G401 (cell line): ENCODE results near the gene PLEKHG3. TPM values are rescaled to one million over a fixed set of nuclear protein-coding genes. Genes with fewer than 3 reads are reported as not detected.

Experiments used
- DNase-seq: peaks from one replicate; pipeline ENCODE4 v3.0.0-alpha.2; 2015; ENCODE audit warnings: low spot score
- in situ Hi-C: cut with HindIII; loops from 2 replicates; pipeline ENCODE4 v1.10.0; 2016; ENCODE audit warnings: low sequenced_read_pairs, mixed read lengths
- total RNA-seq: library from RNA; depleted of rRNA; stranded (reverse); fragments of >200 nt; shearing (Covaris generic); gene quantifications from 2 replicates; pipeline ENCODE4 v1.2.3, GENCODE V29; 2014; rRNA removed

The PLEKHG3 gene
- total RNA-seq, 1 experiment from 2014 or later, result 6.7 TPM

DNA sequence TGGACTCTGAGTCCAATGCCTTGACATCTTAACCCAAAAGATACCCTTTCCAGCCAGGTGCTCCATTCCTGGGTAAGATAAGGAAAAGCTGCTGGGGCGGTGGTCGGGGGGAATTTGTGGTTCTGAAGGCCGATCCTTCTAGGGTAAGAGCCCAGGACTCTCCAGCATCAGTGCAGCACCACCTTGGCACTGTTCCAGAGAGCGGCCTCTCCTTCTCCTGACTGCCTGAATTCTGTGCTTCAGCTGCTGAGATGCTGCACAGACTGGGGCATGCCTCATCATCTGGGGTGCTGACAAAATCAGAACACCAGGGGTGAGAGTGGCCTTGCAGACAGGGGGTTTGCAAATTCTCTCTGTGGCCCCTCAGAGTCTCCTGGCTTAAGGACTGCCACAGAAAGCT is 88.0 kb downstream of the PLEKHG3 start:
- in situ Hi-C loops, result loop anchor here (5.0 kb wide), 1 partner anchor 35 kb away; no protein-coding TSS in a partner anchor
- DNase-seq, result peak; percentile 64

DNA sequence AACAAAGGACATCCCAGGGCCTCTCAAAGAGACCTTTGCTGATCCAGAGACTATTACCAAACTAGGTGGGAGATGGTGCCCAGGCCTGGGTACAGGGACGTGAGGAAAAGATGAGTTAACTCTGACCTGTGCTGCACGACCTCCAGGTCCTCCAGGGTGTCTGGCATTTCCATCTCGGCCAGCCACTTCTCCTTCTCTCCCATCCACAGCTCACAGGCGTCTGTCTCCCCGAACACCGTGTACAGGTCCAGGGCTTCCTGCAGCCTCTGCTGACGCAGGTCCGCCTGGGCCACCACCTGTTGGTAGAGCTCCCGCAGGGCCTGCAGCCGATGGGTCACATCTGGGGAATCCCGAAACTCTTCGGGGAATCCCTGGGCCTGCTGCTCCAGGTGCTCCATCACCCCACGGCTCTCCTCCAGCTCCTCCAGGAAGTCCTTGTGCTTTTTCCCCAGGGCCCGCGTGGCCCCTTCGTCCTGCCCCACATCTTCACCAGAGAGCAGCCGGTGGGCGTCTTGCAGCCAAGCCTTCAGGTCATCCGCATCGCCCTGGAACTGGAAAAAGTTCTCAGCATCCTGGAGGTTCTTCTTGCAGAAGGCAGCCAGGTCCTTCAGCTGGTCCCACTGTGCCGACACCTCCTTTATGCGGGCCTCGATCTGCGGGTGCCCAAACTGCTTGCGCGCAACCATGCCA is 88.8 kb downstream of the PLEKHG3 start:
- DNase-seq, result no peak
- in situ Hi-C loops, result loop anchor here (5.0 kb wide), 1 partner anchor 36 kb away; no protein-coding TSS in a partner anchor

DNA sequence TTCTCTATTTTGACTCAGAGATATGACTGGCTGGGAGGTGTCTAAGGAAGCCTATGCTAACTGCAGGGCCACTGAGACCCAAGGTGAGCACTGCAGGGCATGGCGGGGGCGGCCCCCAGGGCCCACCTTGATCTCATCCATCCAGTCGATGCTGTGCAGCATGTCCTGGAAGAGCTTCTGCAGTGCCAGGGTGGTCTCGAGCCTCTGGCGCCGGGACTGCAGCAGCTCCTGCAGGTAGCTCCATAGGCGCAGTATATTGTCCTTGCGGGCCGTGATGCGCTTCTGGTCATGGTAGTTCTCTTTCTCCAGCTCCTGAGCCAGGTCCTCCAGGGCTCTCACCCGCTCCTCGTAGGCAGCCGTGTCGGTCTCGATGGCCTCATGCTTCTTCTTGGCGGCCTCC is 91.0 kb downstream of the PLEKHG3 start:
- in situ Hi-C loops, result no loop called here
- DNase-seq, result no peak

DNA sequence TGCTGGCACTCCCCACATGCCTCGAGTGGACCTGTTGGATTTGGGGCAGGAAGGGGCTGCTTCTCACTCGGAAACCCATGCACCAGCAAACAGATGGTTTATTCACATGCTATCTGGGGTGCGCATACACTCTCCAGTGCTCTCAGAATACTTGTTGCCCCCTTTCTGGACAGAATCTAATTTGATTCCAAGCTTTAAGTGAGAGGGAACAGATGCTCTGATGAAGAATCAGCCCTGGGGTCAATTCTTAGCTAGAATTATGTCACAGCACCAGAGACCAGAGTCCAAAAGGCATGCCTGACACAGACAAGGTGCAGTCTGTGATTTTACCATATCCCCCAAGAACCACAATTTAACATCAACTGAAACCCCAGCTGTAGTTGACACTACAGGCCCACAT is 91.7 kb downstream of the PLEKHG3 start:
- DNase-seq, result no peak

DNA sequence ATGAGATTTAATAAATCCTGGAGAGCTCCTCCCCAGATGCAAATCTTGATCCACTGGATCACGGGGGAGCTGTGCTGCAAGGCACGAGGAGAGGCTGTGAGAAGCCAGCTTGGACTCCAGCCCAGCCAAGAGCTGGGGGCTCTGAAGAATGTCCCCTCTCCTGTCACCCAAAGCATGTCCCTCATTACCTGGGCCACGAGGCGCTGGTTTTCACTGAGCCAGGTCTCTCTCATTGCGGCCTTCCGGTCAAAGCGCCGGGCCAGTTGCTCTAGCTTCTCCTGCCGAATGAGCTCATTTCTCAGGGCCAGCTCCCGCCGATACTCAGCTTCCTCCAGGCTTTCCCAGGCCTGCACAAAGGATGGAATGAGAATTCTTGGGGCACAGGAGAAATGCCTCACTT is 92.1 kb downstream of the PLEKHG3 start:
- in situ Hi-C loops, result no loop called here
- DNase-seq, result no peak

More for the DNA sequence above, 91.7 kb downstream of the PLEKHG3 start:
- in situ Hi-C loops, result no loop called here

DNA sequence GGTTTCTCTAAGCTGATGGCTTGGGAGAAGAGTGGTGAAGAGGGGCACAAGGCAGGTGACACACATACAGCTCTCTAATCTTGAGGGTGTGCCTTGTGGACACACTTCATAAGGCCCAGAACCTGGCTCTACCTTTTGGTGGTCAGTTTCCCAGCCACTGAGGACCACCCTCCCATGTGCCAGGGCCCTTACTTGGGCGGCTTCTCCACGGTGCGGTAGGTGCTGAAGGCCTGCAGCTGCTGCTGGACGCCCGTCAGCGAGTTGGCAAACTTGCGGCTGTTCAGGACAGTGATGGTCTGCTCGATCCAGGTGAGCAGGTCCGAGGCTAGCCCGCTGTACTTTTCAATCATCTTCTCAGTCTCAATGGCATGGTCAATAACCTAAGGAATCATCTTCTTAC is 95.3 kb downstream of the PLEKHG3 start:
- no peak for DNase-seq
- in situ Hi-C loops, result no loop called here

Other genes with a start within 250 kb of the PLEKHG3 start
- 1.5 and 2.1 TPM in 2 replicates for gene AKAP5, start 238.9 kb upstream of the PLEKHG3 start, total RNA-seq
- 1.2 and 3.1 TPM in 2 replicates for gene ZBTB25, start 200.6 kb upstream of the PLEKHG3 start, total RNA-seq
- 31.6 and 38.0 TPM in 2 replicates for gene ZBTB1, start 199.7 kb upstream of the PLEKHG3 start, total RNA-seq
- gene HSPA2, start 163.7 kb upstream of the PLEKHG3 start, total RNA-seq, result not detected in 2 replicates
- 0.25 TPM in 1 of 2 replicates, not detected in the other for gene PPP1R36, start 154.5 kb upstream of the PLEKHG3 start, total RNA-seq
- not detected in 2 replicates for gene SPTB, start 175.5 kb downstream of the PLEKHG3 start, total RNA-seq
- 51.0 and 64.1 TPM in 2 replicates for gene CHURC1, start 210.0 kb downstream of the PLEKHG3 start, total RNA-seq
- not detected in 2 replicates for gene GPX2, start 238.3 kb downstream of the PLEKHG3 start, total RNA-seq